ENCODE measurements around the gene TSHB. TPM values are rescaled to one million over a fixed set of nuclear protein-coding genes. Genes with fewer than 3 reads are reported as not detected.

TSHB gene
- total and polyA plus RNA-seq, 4 donors: not detected

GRCh38 chr1:114997510-114998289 is 31.9 kb upstream of the TSHB start:
- Histone ChIP-seq H3K4me1 (ENCODE audit: control insufficient read depth in 5 of 5, insufficient read depth in 5 of 5, low read length in 5 of 5) (no peaks in the 10 kb centered on the region), H3K4me3 (no peak overlapping the region), H3K9me3 (ENCODE audit: control insufficient read depth in 4 of 4, insufficient read depth in 3 of 4, low read length in 3 of 4) (no peaks in the 10 kb centered on the region), H3K27ac (ENCODE audit: low read depth in 1 of 2, low read length in 1 of 2) (no peak overlapping the region), H3K27me3 (ENCODE audit: control insufficient read depth in 3 of 3, insufficient read depth in 3 of 3, low read length in 2 of 3) (peaks cover 0 to 3% (median 0%) of the 10 kb centered on the region in 3 donors), H3K36me3 (ENCODE audit: control insufficient read depth in 4 of 4, insufficient read depth in 4 of 4, low read length in 4 of 4) (no peaks in the 10 kb centered on the region), H3K9ac (ENCODE audit: insufficient read depth in 1 of 2, low read length in 2 of 2) (no peak overlapping the region)
- DNase-seq: no peak
- no peak for ATAC-seq (ENCODE audit: insufficient read depth, low FRiP score)
- TF ChIP-seq CTCF (IDR thresholded peaks at IDR 0.05; ENCODE audit: control extremely low read depth, extremely low read depth): no peak

- 81 to 93% methylated on average over 2 of the region's 2 CpGs for WGBS, 2 donors
- no peak for DNase-seq
- peaks cover 0 to 3% (median 0%) of the 10 kb centered on the region in 4 donors for H3K9me3 ChIP-seq (ENCODE audit: control insufficient read depth in 4 of 4, insufficient read depth in 3 of 4, low read length in 3 of 4)
These were observed 23.4 kb upstream of the TSHB start for GRCh38 chr1:115006191-115006590.

GRCh38 chr1:115012006-115012405 is 17.6 kb upstream of the TSHB start:
- no peak for TF ChIP-seq CTCF (IDR thresholded peaks at IDR 0.05; ENCODE audit: control extremely low read depth, extremely low read depth)
- DNase-seq (no peak), ATAC-seq (ENCODE audit: insufficient read depth, low FRiP score) (no peak)
- Histone ChIP-seq H3K36me3 (ENCODE audit: control insufficient read depth in 4 of 4, insufficient read depth in 4 of 4, low read length in 4 of 4) (no peaks in the 10 kb centered on the region), H3K9ac (ENCODE audit: insufficient read depth in 1 of 2, low read length in 2 of 2) (no peak overlapping the region), H3K9me3 (ENCODE audit: control insufficient read depth in 4 of 4, insufficient read depth in 3 of 4, low read length in 3 of 4) (peaks cover 0 to 8% (median 0%) of the 10 kb centered on the region in 4 donors), H3K4me3 (no peak overlapping the region), H3K27me3 (ENCODE audit: control insufficient read depth in 3 of 3, insufficient read depth in 3 of 3, low read length in 2 of 3) (no peaks in the 10 kb centered on the region), H3K4me1 (ENCODE audit: control insufficient read depth in 5 of 5, insufficient read depth in 5 of 5, low read length in 5 of 5) (no peaks in the 10 kb centered on the region), H3K27ac (ENCODE audit: low read depth in 1 of 2, low read length in 1 of 2) (no peak overlapping the region)
- WGBS, 2 donors: 96 to 97% methylated on average over 1 of the region's 1 CpG

More at GRCh38 chr1:115006191-115006590, 23.4 kb upstream of the TSHB start:
- H3K4me1 ChIP-seq (ENCODE audit: control insufficient read depth in 5 of 5, insufficient read depth in 5 of 5, low read length in 5 of 5): no peaks in the 10 kb centered on the region
- TF ChIP-seq CTCF (IDR thresholded peaks at IDR 0.05; ENCODE audit: control extremely low read depth, extremely low read depth): no peak
- H3K9ac ChIP-seq (ENCODE audit: insufficient read depth in 1 of 2, low read length in 2 of 2): no peak overlapping the region
- H3K4me3 ChIP-seq: no peak overlapping the region
- H3K27ac ChIP-seq (ENCODE audit: low read depth in 1 of 2, low read length in 1 of 2): no peak overlapping the region
- peaks cover 0 to 3% (median 0%) of the 10 kb centered on the region in 3 donors for H3K27me3 ChIP-seq (ENCODE audit: control insufficient read depth in 3 of 3, insufficient read depth in 3 of 3, low read length in 2 of 3)
- H3K36me3 ChIP-seq (ENCODE audit: control insufficient read depth in 4 of 4, insufficient read depth in 4 of 4, low read length in 4 of 4): no peaks in the 10 kb centered on the region
- no peak for ATAC-seq (ENCODE audit: insufficient read depth, low FRiP score)

Measured in lung (tissue), 12 donors.